NCI-H2081 treated with DMSO at 0.1 percent for 48 hours (cell line): Measurements from ENCODE around the gene POLN.

Experiments
- DNase-seq: peaks from one replicate; lab custom pipeline; 2025; lab: John Stamatoyannopoulos, UW

POLN gene

GRCh38 chr4:2262145-2262943 is 20.4 kb upstream of the POLN start:
- peak; percentile 96 for DNase-seq

GRCh38 chr4:2261853-2262144 is 19.9 kb upstream of the POLN start, which contains the start of gene MXD4:
TSS of gene MXD4 (minus strand) at chr4:2262109. CDS start at chr4:2261980, 129 bp downstream.
- no peak for DNase-seq

- DNase-seq, result no peak
Measured at GRCh38 chr4:2261110-2261852, 19.4 kb upstream of the POLN start.

GRCh38 chr4:2260344-2261109 is 18.6 kb upstream of the POLN start:
- DNase-seq, result no peak

GRCh38 chr4:2259541-2260343 is 17.8 kb upstream of the POLN start:
- no peak for DNase-seq

GRCh38 chr4:2259036-2259540 is 17.2 kb upstream of the POLN start:
- DNase-seq, result no peak

- no peak for DNase-seq
Measured at GRCh38 chr4:2258091-2259035, 16.4 kb upstream of the POLN start.

- DNase-seq, result no peak
Measured at GRCh38 chr4:2257361-2258081, 15.6 kb upstream of the POLN start.

- no peak for DNase-seq
Measured at GRCh38 chr4:2256781-2257191, 14.9 kb upstream of the POLN start.

GRCh38 chr4:2256156-2256731 is 14.3 kb upstream of the POLN start:
- DNase-seq, result no peak

GRCh38 chr4:2255501-2256155 is 13.7 kb upstream of the POLN start:
- DNase-seq, result no peak

- no peak for DNase-seq
Measured at GRCh38 chr4:2254665-2255500, 13.0 kb upstream of the POLN start.

GRCh38 chr4:2253160-2254084 is 11.5 kb upstream of the POLN start:
- DNase-seq, result no peak

- no peak for DNase-seq
Measured at GRCh38 chr4:2252530-2253091, 10.7 kb upstream of the POLN start.

- DNase-seq, result no peak
Measured at GRCh38 chr4:2251795-2252529, 10.0 kb upstream of the POLN start.
